HG02884 (cell line): ENCODE results near the gene APOBR.
"Not testable (repeated sequence)": the region's sequence is repeated elsewhere in the genome, so short reads cannot be mapped to it uniquely, and the experiment has no call there.

Experiments
- ATAC-seq: cut with Tn5 transposase; IDR thresholded peaks from one replicate; pipeline ENCODE4 v1.9.1; 2021; ENCODE audit warnings: mild to moderate bottlenecking, moderate library complexity; ENCODE audit not compliant: unreplicated experiment

Gene APOBR

DNA sequence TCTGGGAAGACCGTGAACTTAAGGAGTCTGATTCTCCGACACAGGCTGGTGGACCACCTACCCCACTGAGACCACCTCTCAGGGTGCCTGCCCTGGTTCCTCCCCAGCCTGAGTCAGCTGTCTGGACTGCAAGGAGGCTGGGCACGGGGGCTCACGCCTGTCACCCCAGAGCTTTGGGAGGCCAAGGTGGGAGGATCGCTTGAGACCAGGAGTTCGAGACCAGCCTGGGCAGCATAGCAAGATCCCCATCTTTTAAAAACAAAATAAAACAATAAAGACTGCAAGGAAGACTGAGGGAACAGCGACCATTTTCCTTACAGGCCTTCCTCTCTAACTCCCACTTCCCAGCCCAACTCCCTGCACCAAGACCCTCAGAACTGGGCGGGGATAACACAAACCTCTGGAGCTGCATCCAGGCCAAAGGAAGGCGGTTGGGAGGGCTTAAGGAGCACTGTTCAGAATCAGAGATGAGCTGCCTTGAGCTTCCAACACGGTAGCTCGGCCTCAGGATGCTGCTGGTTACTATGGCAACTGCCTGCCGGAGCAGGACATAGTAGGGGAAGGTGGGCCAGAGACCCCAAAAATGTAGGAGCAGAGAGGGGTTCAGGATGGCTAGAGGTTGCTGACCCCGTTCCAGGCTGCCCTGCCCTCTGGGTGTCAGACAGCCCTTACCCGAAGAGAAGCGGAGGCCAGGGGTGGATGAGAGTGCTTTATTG, 4.4 kb downstream of the APOBR start:
- no peak for ATAC-seq

- ATAC-seq, result no peak
Observed at GRCh38 chr16:28499854-28500253, 5.4 kb downstream of the APOBR start.

GRCh38 chr16:28500476-28501180, 6.2 kb downstream of the APOBR start:
- not testable (repeated sequence) for ATAC-seq

- ATAC-seq, result no peak
Observed at GRCh38 chr16:28501258-28502232, 7.1 kb downstream of the APOBR start.

DNA sequence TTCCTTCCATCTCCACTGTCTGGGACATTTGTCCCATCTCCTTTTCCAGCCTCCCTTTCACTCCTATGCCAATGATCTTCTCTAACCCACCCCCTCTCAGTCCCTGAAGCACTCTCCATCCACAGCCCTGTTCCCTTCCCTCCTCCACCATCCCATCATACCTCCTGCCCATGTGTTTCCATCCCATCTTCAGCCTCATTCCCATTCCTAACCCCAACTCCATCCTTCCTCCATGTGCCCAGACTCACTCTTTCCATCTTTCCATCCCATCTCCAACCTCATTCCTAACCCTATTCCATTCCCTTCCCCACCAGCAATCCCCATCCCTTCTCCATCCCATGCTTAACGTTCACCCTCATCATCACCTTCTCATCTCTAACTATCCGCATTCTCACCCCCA, 7.8 kb downstream of the APOBR start:
- ATAC-seq, result no peak

DNA sequence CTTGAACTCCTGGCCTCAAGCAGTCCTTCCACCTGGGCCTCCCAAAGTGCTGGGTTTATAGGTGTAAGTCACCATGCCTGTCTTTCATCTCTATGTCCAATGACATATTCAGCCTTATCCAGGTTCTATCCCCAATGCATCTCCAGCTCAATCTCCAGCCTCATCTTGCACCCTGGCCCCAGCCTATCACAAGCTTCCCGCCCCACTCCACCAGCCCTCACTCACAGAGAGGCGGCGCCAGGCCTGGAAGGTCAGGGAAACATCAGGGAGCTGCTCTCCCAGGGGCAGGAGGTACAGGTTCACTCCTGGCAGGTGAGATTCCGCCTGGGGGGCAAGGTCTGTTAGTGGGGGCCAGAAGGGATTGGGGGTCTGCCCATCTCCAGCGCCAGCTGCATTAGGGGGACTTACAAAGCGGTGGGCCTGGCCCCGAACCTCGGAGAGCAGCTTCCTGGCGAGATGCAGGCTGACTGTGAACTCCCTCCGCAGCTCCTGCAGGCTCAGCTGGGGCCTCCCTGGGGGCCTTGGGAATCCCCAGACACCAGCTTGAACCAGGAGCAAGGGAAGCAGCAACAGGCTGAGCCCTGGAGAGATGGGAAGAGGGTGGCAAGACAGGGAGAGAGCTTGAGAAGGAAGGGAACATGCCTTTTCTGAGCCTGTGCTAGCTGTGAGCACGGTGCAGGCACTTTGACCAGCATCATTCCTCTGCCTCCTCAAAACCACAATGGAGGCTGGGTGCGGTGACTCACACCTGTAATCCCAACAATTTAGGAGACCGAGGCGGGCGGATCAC, 9.2 kb downstream of the APOBR start:
- ATAC-seq, result no peak

GRCh38 chr16:28504707-28505404, 10.4 kb downstream of the APOBR start:
- no peak for ATAC-seq

- ATAC-seq, result no peak
Observed at GRCh38 chr16:28505489-28506137, 11.2 kb downstream of the APOBR start.

GRCh38 chr16:28511031-28511430, 16.6 kb downstream of the APOBR start:
- no peak for ATAC-seq

- no peak for ATAC-seq
Observed at GRCh38 chr16:28511801-28512789, 17.7 kb downstream of the APOBR start.

DNA sequence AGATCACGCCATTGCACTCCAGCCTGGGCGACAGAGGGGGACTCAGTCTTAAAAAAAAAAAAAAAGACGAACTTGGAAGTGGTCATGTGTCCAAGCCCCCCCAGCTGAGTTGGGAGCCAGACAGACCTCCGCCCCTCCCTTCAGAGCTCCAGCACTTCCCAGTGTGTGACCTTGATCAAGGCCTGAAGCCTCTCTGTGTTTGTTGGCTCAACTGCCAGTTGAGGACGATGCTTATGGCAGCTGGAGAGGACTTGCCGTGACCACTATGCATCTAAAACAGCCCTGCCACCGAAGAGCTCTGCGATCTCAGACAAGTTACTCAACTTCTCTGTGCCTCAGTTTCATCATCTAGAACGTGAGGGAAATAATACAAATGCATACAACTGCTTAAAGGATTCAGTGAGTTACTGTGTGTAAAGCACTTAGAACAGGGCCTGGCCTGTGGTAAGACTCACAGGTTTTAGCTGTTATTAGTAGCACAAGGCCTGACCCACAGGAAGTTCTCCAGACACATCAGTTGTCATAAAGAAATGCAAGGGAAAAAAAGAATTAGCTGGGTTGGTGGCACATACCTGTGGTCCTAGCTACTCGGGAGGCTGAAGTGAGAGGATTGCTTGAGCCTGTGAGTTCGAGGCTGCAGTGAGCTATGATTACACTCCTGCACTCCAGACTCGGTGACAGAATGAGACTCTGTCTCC, 19.2 kb downstream of the APOBR start:
- ATAC-seq, result no peak

DNA sequence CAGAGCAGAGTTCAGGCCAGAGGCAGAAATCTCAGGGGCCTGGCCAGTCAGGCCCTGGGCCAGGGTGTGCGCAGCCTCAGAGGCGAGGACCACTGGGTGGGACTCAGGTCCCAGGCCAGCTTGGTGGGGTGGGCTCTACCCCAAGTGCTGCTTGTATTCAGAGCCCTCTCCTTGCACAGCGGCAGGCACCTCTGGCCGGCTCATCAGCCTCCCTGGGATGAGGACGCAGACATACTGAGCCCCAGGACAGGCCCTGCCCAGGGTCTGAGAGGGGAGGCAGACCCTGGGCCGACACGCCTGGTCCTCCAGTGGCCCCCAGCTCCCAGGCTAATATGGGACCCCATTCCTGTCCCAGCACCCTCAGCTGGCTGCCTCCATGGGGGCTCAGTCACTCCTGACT, 19.8 kb downstream of the APOBR start:
- ATAC-seq, result no peak

- no peak for ATAC-seq
Observed at GRCh38 chr16:28520672-28521071, 26.2 kb downstream of the APOBR start.

DNA sequence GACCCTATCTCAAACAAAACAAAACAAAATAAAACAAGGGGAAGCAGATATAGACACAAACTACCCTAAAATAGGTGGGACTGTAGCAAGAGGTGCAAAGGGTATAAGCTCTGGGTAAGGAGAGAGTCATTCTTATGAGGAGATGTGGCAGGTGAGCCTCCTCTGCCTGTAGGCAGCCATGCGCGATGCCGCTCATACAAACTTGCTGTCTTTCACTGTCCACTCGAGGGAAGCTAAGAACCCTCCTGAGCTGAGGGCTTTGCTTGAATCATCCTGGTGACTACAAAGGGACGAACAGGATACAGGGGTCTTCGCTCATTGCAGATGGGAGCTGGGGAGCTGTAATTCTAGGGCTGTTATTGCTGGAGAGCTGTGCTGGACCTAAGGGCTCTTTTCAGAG, 27.0 kb downstream of the APOBR start:
- no peak for ATAC-seq

DNA sequence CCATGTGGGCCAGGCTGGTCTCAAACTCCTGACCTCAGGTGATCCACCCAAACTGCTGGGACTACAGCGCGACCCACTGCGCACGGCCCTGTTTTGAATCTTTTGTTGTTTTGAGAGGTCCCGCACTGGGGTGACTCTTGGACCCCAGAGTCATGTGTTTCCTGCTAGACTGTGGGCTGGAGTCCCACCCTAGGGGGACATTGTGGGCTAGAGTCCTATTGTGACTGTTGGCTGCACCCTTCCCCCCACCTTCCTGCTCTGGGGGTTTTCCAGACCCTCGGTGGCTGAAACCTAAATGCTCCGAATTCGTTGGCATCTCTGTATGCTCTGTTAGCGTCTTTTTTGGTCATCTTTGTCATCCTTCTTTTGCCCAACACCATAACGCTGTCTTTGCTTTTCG, 28.3 kb downstream of the APOBR start:
- ATAC-seq, result no peak

GRCh38 chr16:28524681-28525171, 30.3 kb downstream of the APOBR start:
- ATAC-seq, result no peak
